Measurements from ENCODE around the gene ZNF750. TPM values are rescaled to one million over a fixed set of nuclear protein-coding genes. Genes with fewer than 3 reads are reported as not detected.

The ZNF750 gene
- total RNA-seq, 1 experiment from 2014 or later = 0.44 TPM

DNA sequence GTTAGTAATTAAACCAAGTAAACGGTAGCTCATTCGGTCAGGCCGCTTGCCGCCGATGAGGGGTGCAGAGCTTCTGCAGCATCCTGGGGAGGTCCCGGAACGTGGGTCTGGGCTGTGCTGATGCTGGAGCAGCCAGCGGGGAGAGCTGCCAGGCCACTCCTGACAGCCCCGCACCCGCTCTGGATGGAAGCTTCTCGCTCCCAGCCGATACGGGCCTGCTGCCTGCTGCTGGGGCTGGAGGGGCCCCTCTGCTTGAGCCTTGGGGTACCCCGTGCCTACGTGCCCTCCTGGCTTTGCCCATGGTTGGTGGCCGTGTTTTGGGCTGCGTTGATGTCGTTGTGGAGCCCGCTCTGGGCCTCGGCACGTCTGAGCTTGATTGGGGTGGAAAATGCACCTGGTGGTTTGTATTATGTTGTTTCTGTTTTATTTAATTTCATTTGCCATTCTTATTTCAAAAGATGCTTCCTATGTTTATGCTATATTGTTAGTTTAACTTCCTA is 41.6 kb upstream of the ZNF750 start:
- Histone ChIP-seq H3K9me3 (ENCODE audit: insufficient read depth, low read depth) (no peaks in the 10 kb centered on the region), H3K27ac (no peak overlapping the region), H3K4me1 (replicated peaks; ENCODE audit: insufficient read depth) (peaks cover 31% of the 10 kb centered on the region), H3F3A (ENCODE audit: insufficient read depth, low read depth) (peaks cover 12% of the 10 kb centered on the region; the same call in 1 of the 2 replicates), H3K36me3 (ENCODE audit: low read depth) (no peaks in the 10 kb centered on the region), H3K79me2 (ENCODE audit: low read depth) (peaks cover 38% of the 10 kb centered on the region), H3K4me2 (no peak overlapping the region), H3K4me3 (no peak overlapping the region), H3K9me2 (ENCODE audit: insufficient read depth) (no peaks in the 10 kb centered on the region), H4K20me1 (ENCODE audit: insufficient read depth) (no peaks in the 10 kb centered on the region), H3K27me3 (ENCODE audit: insufficient read depth, low read depth) (no peaks in the 10 kb centered on the region), H2AFZ (no peak overlapping the region)
- intact Hi-C loops (cut with micrococcal nuclease; ENCODE audit: unreplicated experiment) = loop anchor here (10.0 kb wide), 1 partner anchor 527 kb away; the partner anchor contains the start of gene TEX19
- no peak for DNase-seq
- CTCF ChIA-PET = no interaction called here
- POLR2A ChIA-PET (ENCODE audit: unreplicated experiment) = no interaction called here
- TF ChIP-seq, protein P1, sequence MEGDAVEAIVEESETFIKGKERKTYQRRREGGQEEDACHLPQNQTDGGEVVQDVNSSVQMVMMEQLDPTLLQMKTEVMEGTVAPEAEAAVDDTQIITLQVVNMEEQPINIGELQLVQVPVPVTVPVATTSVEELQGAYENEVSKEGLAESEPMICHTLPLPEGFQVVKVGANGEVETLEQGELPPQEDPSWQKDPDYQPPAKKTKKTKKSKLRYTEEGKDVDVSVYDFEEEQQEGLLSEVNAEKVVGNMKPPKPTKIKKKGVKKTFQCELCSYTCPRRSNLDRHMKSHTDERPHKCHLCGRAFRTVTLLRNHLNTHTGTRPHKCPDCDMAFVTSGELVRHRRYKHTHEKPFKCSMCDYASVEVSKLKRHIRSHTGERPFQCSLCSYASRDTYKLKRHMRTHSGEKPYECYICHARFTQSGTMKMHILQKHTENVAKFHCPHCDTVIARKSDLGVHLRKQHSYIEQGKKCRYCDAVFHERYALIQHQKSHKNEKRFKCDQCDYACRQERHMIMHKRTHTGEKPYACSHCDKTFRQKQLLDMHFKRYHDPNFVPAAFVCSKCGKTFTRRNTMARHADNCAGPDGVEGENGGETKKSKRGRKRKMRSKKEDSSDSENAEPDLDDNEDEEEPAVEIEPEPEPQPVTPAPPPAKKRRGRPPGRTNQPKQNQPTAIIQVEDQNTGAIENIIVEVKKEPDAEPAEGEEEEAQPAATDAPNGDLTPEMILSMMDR (conservative IDR thresholded peaks at IDR 0.05) = no peak
- no peak for TF ChIP-seq EZH2 (IDR thresholded peaks at IDR 0.05; ENCODE audit: low read depth)
- BruUV-seq (replicated peaks) = no TSS peak

DNA sequence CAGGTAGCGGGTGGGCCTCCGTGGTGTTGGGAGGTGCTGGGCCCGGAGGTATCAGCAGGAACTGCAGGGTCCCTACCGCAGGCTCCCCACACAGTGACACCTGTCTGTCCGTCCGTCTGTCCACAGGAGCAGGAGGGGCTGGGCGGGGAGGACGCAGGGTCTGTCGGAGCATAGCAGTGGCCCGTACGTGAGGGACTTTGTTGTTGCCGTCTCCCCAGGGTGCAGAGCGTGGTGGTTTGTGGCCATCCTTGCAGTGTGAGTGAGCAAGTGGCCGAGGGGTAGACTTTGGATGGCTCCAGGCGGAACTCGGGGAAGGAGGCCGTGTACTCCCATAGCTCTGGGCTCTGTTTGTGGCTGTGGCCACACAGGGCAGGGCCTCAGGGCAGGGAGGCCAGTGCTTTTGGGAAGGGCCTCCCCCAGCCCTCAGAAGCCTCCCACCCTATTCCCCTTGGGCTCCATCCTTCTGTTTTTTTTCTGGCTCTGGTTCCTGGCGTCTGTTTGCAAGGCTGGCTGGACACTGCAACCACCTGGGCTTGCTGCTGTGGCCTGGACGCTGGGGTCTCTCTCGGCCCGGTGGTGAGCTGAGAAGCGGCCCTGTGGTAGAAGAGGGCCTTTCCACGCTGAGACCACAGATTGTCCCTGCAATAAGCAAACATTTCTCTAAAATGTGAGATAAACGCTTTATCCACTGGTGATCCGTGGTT is 41.0 kb upstream of the ZNF750 start:
- Histone ChIP-seq H3K4me2 (no peak overlapping the region), H3K79me2 (ENCODE audit: low read depth) (peaks cover 34% of the 10 kb centered on the region), H3K36me3 (ENCODE audit: low read depth) (no peaks in the 10 kb centered on the region), H2AFZ (no peak overlapping the region), H3K27ac (no peak overlapping the region), H3F3A (ENCODE audit: insufficient read depth, low read depth) (peaks cover 18% of the 10 kb centered on the region), H3K27me3 (ENCODE audit: insufficient read depth, low read depth) (no peaks in the 10 kb centered on the region), H3K9me3 (ENCODE audit: insufficient read depth, low read depth) (no peaks in the 10 kb centered on the region), H3K4me1 (replicated peaks; ENCODE audit: insufficient read depth) (peaks cover 31% of the 10 kb centered on the region), H4K20me1 (ENCODE audit: insufficient read depth) (no peaks in the 10 kb centered on the region), H3K9me2 (ENCODE audit: insufficient read depth) (no peaks in the 10 kb centered on the region), H3K4me3 (no peak overlapping the region)
- POLR2A ChIA-PET (ENCODE audit: unreplicated experiment) = no interaction called here
- no peak for DNase-seq
- CTCF ChIA-PET = no interaction called here
- no TSS peak for BruUV-seq (replicated peaks)
- intact Hi-C loops (cut with micrococcal nuclease; ENCODE audit: unreplicated experiment) = loop anchor here (10.0 kb wide), 1 partner anchor 526 kb away; the partner anchor contains the start of gene TEX19
- TF ChIP-seq, protein P1 (conservative IDR thresholded peaks at IDR 0.05) = no peak
- no peak for TF ChIP-seq EZH2 (IDR thresholded peaks at IDR 0.05; ENCODE audit: low read depth)

DNA sequence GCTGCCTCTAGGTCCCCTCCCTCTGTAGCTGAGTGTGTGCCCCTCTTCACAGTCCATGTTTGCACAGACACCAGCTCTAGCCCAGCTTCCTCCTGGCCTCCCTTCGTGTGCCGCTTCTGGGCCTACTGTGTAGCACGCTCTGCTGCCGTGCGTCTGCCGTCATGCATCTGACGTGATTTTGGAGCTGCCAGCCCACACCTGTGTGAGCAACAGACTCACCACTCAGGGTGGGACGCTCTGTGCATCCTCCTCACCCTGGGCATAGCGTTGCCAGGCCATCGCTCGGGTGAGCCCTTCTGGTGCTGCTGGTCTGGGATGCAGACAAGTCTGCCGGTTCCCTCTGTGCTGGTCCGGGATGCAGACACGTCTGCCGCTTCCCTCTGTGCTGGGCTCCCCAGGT is 39.4 kb upstream of the ZNF750 start:
- intact Hi-C loops (cut with micrococcal nuclease; ENCODE audit: unreplicated experiment) = no loop called here

More for the DNA sequence above, 39.4 kb upstream of the ZNF750 start:
- H3K4me2 ChIP-seq = no peak overlapping the region
- ChIA-PET CTCF (no interaction called here), POLR2A (ENCODE audit: unreplicated experiment) (no interaction called here)
- H3K9me2 ChIP-seq (ENCODE audit: insufficient read depth) = no peaks in the 10 kb centered on the region
- BruUV-seq (replicated peaks) = no TSS peak
- TF ChIP-seq, protein P1 (conservative IDR thresholded peaks at IDR 0.05) = no peak
- TF ChIP-seq EZH2 (IDR thresholded peaks at IDR 0.05; ENCODE audit: low read depth) = no peak
- H3K27ac ChIP-seq = no peak overlapping the region
- no peak overlapping the region for H3K4me3 ChIP-seq
- no peak for DNase-seq
- no peaks in the 10 kb centered on the region for H3K36me3 ChIP-seq (ENCODE audit: low read depth)
- no peaks in the 10 kb centered on the region for H3K9me3 ChIP-seq (ENCODE audit: insufficient read depth, low read depth)
- H3K79me2 ChIP-seq (ENCODE audit: low read depth) = peaks cover 34% of the 10 kb centered on the region
- H3F3A ChIP-seq (ENCODE audit: insufficient read depth, low read depth) = peaks cover 26% of the 10 kb centered on the region
- H2AFZ ChIP-seq = no peak overlapping the region
- no peaks in the 10 kb centered on the region for H3K27me3 ChIP-seq (ENCODE audit: insufficient read depth, low read depth)
- H3K4me1 ChIP-seq (replicated peaks; ENCODE audit: insufficient read depth) = peaks cover 34% of the 10 kb centered on the region
- H4K20me1 ChIP-seq (ENCODE audit: insufficient read depth) = no peaks in the 10 kb centered on the region
